Omental fat pad (tissue), 4 donors: ENCODE measurements around the gene FMN2. TPM values are rescaled to one million over a fixed set of nuclear protein-coding genes. Genes with fewer than 3 reads are reported as not detected.

Experiments used
- ATAC-seq: fragments of 150-250 bp; one replicate; pipeline ENCODE4 v1.9.1; 2016; ENCODE audit warnings: mild to moderate bottlenecking, moderate library complexity; ENCODE audit not compliant: low FRiP score
- DNase-seq: peaks from one replicate; pipeline ENCODE4 v3.0.0-alpha.2; 2019; ENCODE audit warnings: low spot score
- total RNA-seq, 4 donors: library from RNA; depleted of rRNA; stranded (reverse); fragments of >200 nt; gene quantifications; one replicate each; pipeline ENCODE4 v1.1.0, GENCODE V29; 2016
- TF ChIP-seq, protein P1 (sequence below), 3 donors: fragments of 450-650 bp; IDR thresholded peaks; one replicate each; pipeline ENCODE4 v1.5.1; 2016 to 2017; ENCODE audit warnings: antibody characterized with exemption in 3 of 3, mild to moderate bottlenecking in 3 of 3, moderate library complexity in 2 of 3

FMN2 gene
- total RNA-seq, 4 donors from 2014 or later: 1.2 to 4.3 (median 2.8) TPM

DNA sequence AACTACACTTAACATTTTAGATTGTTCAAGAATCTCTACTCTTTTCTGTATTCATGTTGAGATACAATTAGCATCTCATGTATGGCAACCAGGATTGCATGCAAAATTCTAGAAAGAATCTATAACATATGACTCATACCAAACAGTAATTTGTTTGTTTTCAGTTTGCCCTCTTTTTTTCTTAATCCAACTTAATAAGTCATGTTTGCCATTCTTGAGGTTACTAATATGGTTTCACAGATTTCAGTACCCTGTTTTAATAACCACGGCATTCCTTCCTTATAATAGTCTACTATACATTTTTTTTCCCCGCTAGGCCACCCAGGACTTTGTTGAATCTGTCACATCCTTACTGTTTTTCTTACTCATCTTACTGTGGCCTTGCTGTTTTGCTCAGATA lies 140.8 kb downstream of the FMN2 start:
- ATAC-seq (no peak), DNase-seq (no peak)
- TF ChIP-seq, protein P1, sequence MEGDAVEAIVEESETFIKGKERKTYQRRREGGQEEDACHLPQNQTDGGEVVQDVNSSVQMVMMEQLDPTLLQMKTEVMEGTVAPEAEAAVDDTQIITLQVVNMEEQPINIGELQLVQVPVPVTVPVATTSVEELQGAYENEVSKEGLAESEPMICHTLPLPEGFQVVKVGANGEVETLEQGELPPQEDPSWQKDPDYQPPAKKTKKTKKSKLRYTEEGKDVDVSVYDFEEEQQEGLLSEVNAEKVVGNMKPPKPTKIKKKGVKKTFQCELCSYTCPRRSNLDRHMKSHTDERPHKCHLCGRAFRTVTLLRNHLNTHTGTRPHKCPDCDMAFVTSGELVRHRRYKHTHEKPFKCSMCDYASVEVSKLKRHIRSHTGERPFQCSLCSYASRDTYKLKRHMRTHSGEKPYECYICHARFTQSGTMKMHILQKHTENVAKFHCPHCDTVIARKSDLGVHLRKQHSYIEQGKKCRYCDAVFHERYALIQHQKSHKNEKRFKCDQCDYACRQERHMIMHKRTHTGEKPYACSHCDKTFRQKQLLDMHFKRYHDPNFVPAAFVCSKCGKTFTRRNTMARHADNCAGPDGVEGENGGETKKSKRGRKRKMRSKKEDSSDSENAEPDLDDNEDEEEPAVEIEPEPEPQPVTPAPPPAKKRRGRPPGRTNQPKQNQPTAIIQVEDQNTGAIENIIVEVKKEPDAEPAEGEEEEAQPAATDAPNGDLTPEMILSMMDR (IDR thresholded peaks at IDR 0.05): no peak

DNA sequence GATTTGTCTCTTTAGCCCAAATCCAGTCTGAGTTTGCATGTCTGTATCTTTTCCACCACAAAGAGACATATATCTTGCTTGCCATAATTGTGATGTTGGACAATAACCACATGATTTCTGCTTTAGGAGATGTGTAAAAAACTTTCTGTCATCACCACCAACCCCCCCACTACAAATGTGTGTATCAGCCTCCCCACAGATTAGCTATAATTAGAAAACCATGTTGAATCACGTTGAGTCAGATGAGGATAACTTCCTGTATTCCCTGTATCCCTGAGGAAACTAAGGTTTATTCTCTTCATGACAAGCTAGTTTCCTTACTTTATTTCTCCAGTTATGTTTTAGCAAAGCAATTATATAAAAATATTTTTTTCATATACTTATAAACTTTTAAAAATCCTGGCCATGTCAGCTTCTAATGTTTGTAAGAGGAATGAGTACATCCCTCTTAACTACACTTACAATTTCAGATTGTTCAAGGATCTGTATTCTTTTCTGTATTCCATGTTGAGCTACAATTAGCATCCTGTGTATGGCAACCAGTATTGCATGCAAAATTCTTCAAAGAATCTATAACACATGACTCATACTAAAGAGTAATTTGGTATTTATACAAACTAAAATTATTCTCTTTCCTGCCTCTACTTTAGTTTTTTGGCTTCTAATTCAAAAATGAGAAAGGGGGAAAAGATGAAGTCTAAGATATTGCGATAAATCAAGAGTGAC lies 143.0 kb downstream of the FMN2 start:
- no peak for ATAC-seq
- TF ChIP-seq, protein P1 (IDR thresholded peaks at IDR 0.05): no peak
- no peak for DNase-seq

DNA sequence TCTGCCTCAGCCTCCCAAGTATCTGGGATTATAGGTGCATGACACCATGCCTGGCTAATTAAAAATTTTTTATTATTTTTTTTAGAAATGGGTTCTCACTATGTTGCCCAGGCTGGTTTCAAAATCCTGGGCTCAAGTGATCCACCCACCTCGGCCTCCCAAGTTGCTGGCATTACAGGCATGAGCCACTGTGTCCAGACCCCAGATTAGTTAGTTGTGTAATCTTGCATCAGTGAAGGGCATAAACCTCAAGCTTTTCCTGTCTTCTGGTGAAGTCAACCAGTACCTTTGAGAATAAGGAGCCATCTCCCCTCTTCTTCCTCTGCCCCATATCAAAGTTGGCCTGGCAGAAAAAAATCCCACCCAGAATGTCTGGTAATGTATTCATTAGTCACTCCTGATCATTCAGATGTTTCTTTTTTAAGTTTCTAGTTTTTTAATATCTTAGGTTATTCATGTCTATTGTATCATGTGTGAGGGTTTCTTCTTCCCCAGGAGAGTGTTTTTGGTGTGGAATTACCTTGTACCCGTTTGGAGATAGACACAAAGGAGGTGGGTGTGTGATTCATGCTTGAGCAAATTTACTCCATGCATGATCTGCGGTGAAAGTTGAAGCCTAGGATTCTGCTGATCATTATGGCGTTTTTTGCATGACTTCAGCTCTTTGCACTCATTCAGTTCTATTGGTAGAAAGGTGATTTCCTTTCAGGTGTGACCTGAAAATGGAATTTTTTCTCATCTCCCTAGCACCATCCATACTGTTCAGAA lies 144.0 kb downstream of the FMN2 start:
- no peak for DNase-seq
- no peak for ATAC-seq
- TF ChIP-seq, protein P1 (IDR thresholded peaks at IDR 0.05): no peak

- no peak for DNase-seq
- no peak for ATAC-seq
- TF ChIP-seq, protein P1 (IDR thresholded peaks at IDR 0.05): no peak
Measured at GRCh38 chr1:240237305-240237721, 145.6 kb downstream of the FMN2 start.

GRCh38 chr1:240239309-240239708 lies 147.6 kb downstream of the FMN2 start:
- ATAC-seq (no peak), DNase-seq (no peak)
- TF ChIP-seq, protein P1 (IDR thresholded peaks at IDR 0.05): no peak

DNA sequence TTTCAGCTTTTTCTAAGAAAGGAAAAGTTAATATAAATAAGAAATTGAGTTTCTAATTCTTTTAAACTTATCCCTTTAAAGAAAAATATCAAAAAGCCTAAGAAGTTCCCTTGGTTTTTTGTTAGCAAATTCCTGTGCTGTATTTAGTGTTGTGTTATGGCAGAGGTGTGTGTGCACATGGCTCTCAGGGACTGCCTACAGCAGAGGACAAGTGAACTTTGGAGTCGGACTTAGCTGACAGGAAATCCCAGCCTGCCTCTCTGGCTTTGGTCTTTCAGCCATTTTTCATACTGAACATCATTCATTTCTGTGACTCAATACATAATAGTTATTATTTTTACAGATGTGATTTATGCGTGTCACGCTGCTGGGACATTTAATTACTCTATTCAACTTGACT lies 149.6 kb downstream of the FMN2 start:
- ATAC-seq (no peak), DNase-seq (no peak)
- TF ChIP-seq, protein P1 (IDR thresholded peaks at IDR 0.05): no peak
